IPS-15b (cell line): Measurements from ENCODE around the gene EFNA5.

ENCODE experiments used
- H3K27me3 ChIP-seq: one replicate; pipeline ENCODE4 v1.6.1; 2013; ENCODE audit warnings: low read length; ENCODE audit not compliant: control insufficient read depth, insufficient read depth
- H3K36me3 ChIP-seq: one replicate; pipeline ENCODE4 v1.6.1; 2013; ENCODE audit warnings: low read length; ENCODE audit not compliant: control insufficient read depth, insufficient read depth
- H3K4me1 ChIP-seq: one replicate; pipeline ENCODE4 v1.6.1; 2013; ENCODE audit warnings: mild to moderate bottlenecking, low read length; ENCODE audit not compliant: control insufficient read depth, insufficient read depth
- H3K4me3 ChIP-seq: one replicate; pipeline ENCODE4 v1.5.1; 2013; ENCODE audit warnings: low read depth, low read length
- H3K9ac ChIP-seq: one replicate; pipeline ENCODE4 v1.6.1; 2013; ENCODE audit warnings: low read depth, mild to moderate bottlenecking, low read length
- H3K9me3 ChIP-seq: one replicate; pipeline ENCODE4 v1.6.1; 2013; ENCODE audit warnings: mild to moderate bottlenecking, low read length; ENCODE audit not compliant: control insufficient read depth, insufficient read depth

Gene EFNA5

DNA sequence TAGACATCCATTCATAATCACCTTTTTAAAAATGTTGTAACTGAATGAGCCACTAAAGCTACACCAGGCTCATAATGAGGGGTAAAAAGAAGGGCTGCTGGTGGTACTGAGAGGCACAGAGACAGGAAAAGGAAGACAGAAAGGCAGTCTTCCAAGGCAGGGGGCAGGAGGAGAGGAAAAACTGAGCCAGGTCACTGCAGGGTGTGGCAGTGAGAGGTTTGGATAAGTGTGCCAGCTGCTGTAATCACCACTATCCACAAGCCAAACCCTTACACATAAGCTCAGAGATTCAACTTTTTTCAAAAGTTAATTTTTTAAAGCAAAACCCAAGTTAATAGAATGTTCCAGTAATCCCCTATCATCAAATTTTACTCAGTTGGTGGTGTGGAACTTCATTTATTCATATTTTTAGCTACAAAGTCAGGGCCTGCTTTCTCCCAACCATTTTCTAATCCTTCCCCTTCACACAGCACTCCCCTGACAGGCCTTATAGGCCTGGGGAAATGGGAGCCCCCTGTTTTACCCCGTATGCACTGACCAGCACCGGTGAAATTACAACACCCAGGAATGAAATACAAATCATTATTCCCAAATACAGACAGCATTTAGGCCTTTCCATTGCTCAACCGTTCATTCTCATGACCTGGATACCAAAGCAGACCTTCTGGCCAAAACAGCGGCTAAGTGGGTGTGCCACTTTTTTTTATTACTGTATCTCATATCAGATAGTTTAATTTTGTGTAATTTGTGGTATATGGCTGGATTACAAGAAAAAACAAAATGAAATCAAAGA is 76.3 kb downstream of the EFNA5 start:
- Histone ChIP-seq H3K4me3 (no peak overlapping the region), H3K36me3 (no peaks in the 10 kb centered on the region), H3K27me3 (no peaks in the 10 kb centered on the region), H3K4me1 (peaks cover 8% of the 10 kb centered on the region), H3K9me3 (no peaks in the 10 kb centered on the region), H3K9ac (no peak overlapping the region)

DNA sequence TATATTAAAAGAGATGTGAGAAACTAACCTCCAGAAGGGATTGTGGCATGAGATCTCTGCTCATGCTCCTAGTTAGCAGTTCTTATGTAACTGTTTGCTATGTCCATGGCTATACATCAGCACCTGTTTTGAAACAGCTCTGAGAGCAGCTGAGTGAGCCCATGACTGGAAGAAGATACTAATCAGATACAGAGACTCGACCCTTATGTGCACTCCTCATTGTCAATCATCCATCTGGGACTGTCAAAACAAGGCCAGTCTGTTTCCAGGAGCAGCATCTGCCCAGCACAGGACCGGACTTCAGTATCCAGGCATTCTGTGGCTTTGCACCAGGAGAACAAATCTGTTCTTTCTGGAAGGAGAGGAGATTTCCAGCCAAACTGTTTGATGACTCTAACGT is 77.7 kb downstream of the EFNA5 start:
- Histone ChIP-seq H3K27me3 (no peaks in the 10 kb centered on the region), H3K36me3 (no peaks in the 10 kb centered on the region), H3K9ac (no peak overlapping the region), H3K4me1 (peaks cover 18% of the 10 kb centered on the region), H3K9me3 (no peaks in the 10 kb centered on the region), H3K4me3 (no peak overlapping the region)

DNA sequence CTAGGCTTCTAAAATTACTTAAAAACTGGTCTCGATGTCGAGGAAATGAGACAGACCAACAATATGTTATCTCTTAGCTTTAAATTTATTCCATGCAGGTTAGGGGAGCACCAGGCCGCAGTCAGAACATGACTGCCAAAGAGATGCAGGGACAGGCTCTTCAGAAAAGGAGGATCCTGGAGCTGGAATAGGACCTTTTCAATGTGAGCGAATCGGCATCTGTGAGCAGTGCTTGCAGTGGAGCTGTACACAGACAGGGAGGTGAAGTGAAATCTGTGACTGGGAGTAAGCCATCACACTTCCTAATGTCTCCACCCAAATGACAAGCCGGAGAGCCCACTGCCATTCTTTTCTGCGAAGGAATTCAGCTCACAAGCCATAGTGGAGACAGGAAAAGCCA is 78.2 kb downstream of the EFNA5 start:
- Histone ChIP-seq H3K4me3 (no peak overlapping the region), H3K9ac (no peak overlapping the region), H3K4me1 (peaks cover 20% of the 10 kb centered on the region), H3K36me3 (no peaks in the 10 kb centered on the region), H3K9me3 (no peaks in the 10 kb centered on the region), H3K27me3 (no peaks in the 10 kb centered on the region)

DNA sequence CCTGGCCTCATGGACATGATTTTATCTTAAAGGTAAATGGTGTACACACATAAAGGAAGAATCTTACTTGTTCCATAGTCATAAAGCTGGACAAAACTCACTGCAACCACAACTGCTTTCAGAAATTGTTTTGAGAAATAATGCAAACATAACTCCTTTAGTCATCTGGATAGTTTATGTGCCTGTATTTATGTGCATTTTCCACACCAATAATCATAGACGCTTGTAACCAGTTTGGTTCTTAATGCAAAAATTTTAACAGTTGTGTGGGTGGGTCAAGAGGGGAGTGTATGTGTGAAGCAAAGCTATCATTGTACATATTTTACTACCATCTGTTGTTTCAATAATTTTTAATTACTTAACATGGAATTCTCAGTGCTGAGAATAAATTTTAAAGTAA is 80.1 kb downstream of the EFNA5 start:
- Histone ChIP-seq H3K4me1 (peaks cover 20% of the 10 kb centered on the region), H3K27me3 (no peaks in the 10 kb centered on the region), H3K36me3 (no peaks in the 10 kb centered on the region), H3K9me3 (no peaks in the 10 kb centered on the region), H3K9ac (no peak overlapping the region), H3K4me3 (no peak overlapping the region)

DNA sequence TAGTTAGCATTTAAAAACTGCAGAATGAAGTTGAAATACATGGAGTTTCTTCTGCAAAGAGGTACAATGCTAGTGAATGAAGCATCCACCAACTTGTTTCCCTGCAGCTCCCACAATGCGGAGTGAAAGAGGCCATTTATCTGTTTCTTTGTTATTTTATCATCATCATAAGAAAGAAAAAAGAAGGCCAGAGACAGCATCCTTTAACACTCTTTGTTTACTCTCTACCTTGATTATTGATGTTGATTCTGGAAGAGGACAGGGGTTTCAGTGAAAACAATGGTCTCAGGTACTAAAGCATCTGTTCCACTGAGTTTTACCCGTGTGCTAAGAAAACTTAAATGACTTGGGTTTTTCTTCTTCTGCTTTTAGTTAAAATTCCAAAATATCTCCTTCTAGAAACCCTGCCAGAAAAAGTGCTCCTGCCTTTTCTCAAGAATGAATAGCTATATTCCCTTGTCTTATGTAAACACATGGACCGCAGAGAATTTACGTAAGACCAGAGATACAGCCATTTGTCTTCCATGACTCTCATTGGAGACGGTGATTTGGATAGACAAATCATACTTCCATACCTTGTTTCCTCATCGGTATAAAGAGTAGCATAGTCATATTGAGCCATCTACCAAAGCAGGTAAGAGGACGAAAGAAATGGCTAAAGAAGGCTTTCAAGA is 81.1 kb downstream of the EFNA5 start:
- no peak overlapping the region for H3K9ac ChIP-seq

DNA sequence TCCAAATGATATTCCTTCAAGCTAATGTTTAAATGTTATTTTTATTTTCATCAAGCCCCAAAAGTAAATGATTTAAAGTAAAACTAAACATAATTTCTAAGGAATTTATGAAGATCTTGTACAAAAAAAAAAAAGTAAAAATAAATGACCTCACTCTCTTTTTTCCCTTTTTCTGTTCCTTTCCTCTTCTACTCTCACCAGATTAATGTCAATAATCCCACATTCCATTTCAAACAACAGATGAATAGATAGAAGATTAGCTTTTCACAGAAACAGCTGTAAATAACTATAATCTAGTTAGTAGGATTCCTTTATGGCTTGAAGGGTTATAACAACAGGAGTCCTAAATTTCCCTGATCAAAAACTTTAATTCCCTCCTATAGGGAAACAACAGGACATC is 88.1 kb downstream of the EFNA5 start:
- no peaks in the 10 kb centered on the region for H3K27me3 ChIP-seq
- H3K36me3 ChIP-seq, result no peaks in the 10 kb centered on the region
- no peaks in the 10 kb centered on the region for H3K9me3 ChIP-seq
- H3K4me1 ChIP-seq, result no peaks in the 10 kb centered on the region
- H3K9ac ChIP-seq, result no peak overlapping the region
- no peak overlapping the region for H3K4me3 ChIP-seq

More for the DNA sequence above, 81.1 kb downstream of the EFNA5 start:
- Histone ChIP-seq H3K27me3 (no peaks in the 10 kb centered on the region), H3K4me3 (no peak overlapping the region), H3K9me3 (no peaks in the 10 kb centered on the region), H3K36me3 (no peaks in the 10 kb centered on the region), H3K4me1 (peaks cover 20% of the 10 kb centered on the region)

DNA sequence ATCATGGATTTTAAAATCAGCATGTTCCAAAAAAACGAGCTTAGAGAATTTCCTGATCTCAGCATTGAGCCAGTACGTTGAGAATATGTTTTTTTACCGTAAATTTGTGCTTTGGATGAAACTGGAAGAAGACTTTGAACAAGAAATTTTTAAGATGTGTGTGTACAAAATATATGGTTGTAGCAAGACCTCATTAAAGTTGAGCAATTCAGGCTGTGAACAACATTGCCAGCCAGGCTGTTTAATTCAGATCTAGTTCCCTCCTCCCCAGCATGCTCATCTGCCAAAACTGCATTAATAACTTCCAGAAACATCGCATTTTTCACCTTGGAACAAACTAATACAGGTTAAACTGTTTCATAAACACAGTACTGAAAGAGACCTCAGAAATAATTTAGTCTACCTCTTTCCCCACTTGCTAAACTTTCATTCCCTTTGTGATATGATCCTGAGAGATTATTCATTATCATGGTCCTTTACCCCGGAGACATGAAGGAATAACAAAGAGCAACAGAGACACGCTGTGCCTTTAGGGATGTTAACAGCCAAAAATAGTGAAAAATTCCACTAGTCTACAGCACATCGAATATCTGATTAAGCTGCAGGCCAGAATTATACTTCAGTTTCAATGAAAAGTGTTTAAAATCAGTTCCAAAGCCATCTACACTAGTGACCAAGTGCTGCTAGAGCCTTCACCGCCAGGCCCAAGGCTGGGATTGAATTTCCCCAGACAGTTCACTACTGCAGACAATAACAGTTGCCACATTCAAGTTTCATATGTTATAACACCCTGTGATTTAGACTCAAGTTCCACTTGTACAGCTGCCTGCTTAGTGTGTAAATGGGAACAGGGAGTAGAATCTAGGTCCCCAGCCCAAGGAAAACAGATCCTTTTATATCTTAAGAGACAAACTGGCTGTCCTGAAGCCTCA is 89.6 kb downstream of the EFNA5 start:
- H3K4me3 ChIP-seq, result no peak overlapping the region
- H3K9ac ChIP-seq, result no peak overlapping the region
- H3K9me3 ChIP-seq, result no peaks in the 10 kb centered on the region
- no peaks in the 10 kb centered on the region for H3K36me3 ChIP-seq
- peaks cover 15% of the 10 kb centered on the region for H3K4me1 ChIP-seq
- H3K27me3 ChIP-seq, result no peaks in the 10 kb centered on the region

DNA sequence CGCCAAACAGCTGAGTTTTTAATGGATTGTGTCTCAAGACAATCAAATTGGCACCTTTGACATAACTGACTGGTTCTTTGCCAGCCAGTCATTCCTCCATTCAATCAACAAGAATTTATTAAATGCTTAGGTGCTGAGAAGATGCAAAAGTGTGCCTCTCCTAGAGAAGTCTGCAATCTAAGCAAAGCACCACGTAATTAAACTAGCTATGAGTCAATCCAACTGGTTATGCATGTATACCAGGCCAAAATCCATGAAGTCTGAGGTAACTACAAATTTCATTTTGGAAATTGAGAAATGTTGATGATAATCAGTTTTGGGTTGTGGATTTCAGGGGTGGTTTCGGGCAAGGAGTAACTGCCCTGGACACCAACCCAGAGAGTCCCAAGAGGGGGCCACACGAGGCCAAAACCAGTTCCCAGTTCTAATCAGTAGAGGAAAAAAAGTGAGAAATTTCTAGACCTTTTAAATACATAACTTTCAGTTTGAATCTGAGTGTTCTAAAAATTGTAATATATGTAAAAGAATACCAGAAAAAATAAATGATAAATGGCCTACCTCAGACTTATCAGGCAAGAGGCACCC is 92.6 kb downstream of the EFNA5 start:
- Histone ChIP-seq H3K4me1 (peaks cover 26% of the 10 kb centered on the region), H3K36me3 (no peaks in the 10 kb centered on the region), H3K27me3 (no peaks in the 10 kb centered on the region), H3K9ac (peak overlapping the region; percentile 2), H3K9me3 (no peaks in the 10 kb centered on the region), H3K4me3 (no peak overlapping the region)

DNA sequence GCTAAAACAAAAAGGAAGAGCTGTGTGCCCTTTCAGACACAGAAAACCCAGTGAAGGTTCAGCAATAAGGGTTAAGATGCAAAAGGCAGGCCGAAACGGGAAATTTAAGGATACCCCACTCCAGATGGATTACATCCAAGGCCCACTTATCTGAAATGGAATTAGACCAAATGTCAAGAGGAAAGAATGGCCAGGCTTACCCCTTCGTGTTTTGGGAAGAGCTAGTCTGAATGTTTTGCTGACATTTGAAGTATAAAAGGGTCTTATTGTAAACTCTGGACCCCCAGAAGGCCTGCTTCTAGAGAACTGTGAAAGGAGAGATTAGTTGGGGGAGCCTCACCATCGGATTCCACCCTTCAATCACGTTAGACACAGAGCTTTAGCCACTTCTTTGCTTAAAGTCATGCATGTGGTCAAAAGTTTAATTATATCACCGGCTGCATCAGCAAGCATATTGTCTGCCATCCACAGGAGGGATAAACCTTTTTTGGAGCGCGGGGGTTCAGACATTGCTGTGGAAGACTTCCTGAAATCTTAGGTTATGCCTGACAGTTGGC is 93.3 kb downstream of the EFNA5 start:
- H3K4me1 ChIP-seq, result peaks cover 33% of the 10 kb centered on the region
- no peaks in the 10 kb centered on the region for H3K27me3 ChIP-seq
- H3K36me3 ChIP-seq, result no peaks in the 10 kb centered on the region
- H3K9me3 ChIP-seq, result no peaks in the 10 kb centered on the region
- no peak overlapping the region for H3K9ac ChIP-seq
- no peak overlapping the region for H3K4me3 ChIP-seq

DNA sequence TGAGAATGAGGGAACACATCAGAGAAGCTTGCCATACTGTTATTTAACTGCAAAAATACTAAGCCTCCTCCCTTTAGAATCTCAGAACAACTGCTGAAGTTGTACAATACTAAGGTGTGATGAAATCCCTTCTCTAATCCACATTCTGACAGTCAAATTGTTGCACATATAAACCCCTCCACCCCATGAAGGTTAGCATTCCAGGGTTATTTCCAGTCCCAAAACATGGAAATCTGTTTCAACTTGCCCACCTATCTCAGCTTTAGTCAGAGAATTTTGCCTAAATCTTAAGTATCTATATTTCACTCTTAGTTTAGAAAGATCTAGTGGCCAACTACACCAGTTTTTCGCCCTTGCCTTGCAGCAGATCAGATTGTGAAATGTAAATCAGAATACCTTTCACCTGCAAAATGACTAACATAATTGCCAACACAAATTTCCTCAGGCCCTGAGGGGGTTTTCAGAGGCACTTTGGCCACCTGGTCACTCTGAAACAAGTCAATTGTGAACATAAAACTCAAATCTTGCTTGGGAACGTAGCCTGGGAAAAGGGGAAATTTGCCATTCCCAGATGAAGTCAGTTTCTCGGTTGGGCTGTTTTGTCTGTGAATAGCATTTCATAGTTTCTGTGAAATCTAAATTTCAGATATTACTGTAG is 93.9 kb downstream of the EFNA5 start:
- H3K4me3 ChIP-seq, result no peak overlapping the region
- no peak overlapping the region for H3K9ac ChIP-seq

DNA sequence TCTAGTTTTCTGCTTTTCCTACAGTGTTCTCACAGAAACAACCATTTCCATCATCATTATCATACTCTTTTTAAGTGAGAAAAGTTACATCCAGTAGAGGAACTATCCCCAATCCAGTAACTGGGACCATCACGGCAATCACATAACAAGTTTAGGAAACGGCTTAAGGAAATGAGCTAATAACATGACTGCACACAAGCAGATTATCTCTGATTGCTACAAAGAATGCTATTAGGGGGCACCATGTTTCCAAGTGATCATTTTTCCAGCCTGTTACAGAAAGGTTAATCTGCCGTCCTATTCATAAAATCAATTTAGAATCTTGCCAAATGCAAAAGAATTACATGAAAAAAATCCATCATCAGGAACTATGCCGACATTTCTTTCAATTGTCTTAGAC is 94.6 kb downstream of the EFNA5 start:
- Histone ChIP-seq H3K9ac (no peak overlapping the region), H3K4me3 (no peak overlapping the region)

More for the DNA sequence above, 93.9 kb downstream of the EFNA5 start:
- no peaks in the 10 kb centered on the region for H3K9me3 ChIP-seq
- peaks cover 36% of the 10 kb centered on the region for H3K4me1 ChIP-seq
- H3K36me3 ChIP-seq, result no peaks in the 10 kb centered on the region
- no peaks in the 10 kb centered on the region for H3K27me3 ChIP-seq

More for the DNA sequence above, 94.6 kb downstream of the EFNA5 start:
- Histone ChIP-seq H3K9me3 (no peaks in the 10 kb centered on the region), H3K36me3 (no peaks in the 10 kb centered on the region), H3K27me3 (no peaks in the 10 kb centered on the region), H3K4me1 (peaks cover 43% of the 10 kb centered on the region)
